Measurements from ENCODE around the gene ANKRD11.

The ANKRD11 gene

DNA sequence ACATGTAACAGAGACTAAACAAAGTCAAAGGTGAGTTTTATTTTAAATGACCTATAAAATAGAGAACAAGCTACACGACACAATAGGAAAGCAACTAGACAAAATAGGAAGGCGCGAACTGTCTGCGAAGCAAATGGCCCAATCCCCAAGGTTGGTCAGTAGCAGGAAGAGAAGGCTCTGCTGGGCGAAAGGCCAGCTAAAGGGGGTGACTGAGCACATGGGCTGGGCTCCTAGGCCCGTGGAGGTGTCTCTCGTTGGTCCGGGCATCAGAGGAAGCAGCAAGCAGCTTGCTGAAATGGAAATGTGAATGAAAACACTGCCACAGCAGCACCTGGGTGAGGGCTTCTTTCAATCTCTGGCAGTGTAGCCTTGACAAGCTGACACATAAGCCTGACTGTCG lies 143.5 kb downstream of the ANKRD11 start:
- Histone ChIP-seq H3K9me3 (ENCODE audit: insufficient read depth, low read depth, low read length) (no peaks in the 10 kb centered on the region), H3K4me3 (ENCODE audit: low read length, poor library complexity, severe bottlenecking) (no peak overlapping the region), H3F3A (ENCODE audit: low read depth) (no peaks in the 10 kb centered on the region), H2AFZ (ENCODE audit: low read length) (no peak overlapping the region), H3K4me1 (ENCODE audit: insufficient read depth, low read length, poor library complexity, severe bottlenecking) (peaks cover 6% of the 10 kb centered on the region), H3K27me3 (ENCODE audit: insufficient read depth, low read length, poor library complexity, severe bottlenecking) (no peaks in the 10 kb centered on the region), H3K9me2 (replicated peaks; ENCODE audit: low read depth, low read length) (no peaks in the 10 kb centered on the region), H3K4me2 (ENCODE audit: low read depth, low read length, poor library complexity, severe bottlenecking) (no peak overlapping the region), H3K36me3 (ENCODE audit: insufficient read depth, low read length) (no peaks in the 10 kb centered on the region; the same call in 1 of the 2 replicates), H3K79me2 (ENCODE audit: insufficient read depth, low read length) (peaks cover 99% of the 10 kb centered on the region), H3K9ac (ENCODE audit: low read depth, low read length, poor library complexity, severe bottlenecking) (no peak overlapping the region), H4K20me1 (ENCODE audit: insufficient read depth, low read length, poor library complexity, severe bottlenecking) (peaks cover 65% of the 10 kb centered on the region)
- TF ChIP-seq, protein P1, sequence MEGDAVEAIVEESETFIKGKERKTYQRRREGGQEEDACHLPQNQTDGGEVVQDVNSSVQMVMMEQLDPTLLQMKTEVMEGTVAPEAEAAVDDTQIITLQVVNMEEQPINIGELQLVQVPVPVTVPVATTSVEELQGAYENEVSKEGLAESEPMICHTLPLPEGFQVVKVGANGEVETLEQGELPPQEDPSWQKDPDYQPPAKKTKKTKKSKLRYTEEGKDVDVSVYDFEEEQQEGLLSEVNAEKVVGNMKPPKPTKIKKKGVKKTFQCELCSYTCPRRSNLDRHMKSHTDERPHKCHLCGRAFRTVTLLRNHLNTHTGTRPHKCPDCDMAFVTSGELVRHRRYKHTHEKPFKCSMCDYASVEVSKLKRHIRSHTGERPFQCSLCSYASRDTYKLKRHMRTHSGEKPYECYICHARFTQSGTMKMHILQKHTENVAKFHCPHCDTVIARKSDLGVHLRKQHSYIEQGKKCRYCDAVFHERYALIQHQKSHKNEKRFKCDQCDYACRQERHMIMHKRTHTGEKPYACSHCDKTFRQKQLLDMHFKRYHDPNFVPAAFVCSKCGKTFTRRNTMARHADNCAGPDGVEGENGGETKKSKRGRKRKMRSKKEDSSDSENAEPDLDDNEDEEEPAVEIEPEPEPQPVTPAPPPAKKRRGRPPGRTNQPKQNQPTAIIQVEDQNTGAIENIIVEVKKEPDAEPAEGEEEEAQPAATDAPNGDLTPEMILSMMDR (conservative IDR thresholded peaks at IDR 0.05; ENCODE audit: low read length) = no peak
- TF ChIP-seq EZH2phosphoT487 (IDR thresholded peaks at IDR 0.05; ENCODE audit: borderline replicate concordance) = no peak

DNA sequence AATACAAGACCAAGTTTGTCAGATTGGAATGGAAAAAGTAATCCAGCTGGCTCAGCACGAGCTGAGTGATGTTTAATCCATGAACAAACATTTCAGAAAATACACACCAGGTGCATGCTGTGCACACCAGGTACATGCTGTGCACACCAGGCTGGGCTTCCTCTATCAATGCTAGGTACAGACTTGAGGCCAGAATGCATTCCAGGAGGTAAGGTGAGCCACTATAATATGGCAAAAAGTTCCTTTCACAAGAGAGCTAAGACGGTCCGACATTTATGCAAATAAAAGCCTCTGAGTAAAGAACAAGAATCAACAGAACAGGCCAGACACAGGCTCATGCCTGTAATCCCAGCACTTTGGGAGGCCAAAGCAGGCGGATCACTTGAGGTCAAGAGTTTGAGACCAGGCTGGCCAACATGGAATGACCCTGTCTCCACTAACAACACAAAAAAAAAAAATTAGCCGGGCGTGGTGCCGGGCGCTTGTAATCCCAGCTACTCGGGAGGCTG lies 144.7 kb downstream of the ANKRD11 start:
- Histone ChIP-seq H3K4me3 (ENCODE audit: low read length, poor library complexity, severe bottlenecking) (no peak overlapping the region), H4K20me1 (ENCODE audit: insufficient read depth, low read length, poor library complexity, severe bottlenecking) (peaks cover 74% of the 10 kb centered on the region), H3K36me3 (ENCODE audit: insufficient read depth, low read length) (no peaks in the 10 kb centered on the region; the same call in 1 of the 2 replicates), H3K4me2 (ENCODE audit: low read depth, low read length, poor library complexity, severe bottlenecking) (no peak overlapping the region), H3K27me3 (ENCODE audit: insufficient read depth, low read length, poor library complexity, severe bottlenecking) (no peaks in the 10 kb centered on the region), H3K9me3 (ENCODE audit: insufficient read depth, low read depth, low read length) (no peaks in the 10 kb centered on the region), H3K9me2 (replicated peaks; ENCODE audit: low read depth, low read length) (no peaks in the 10 kb centered on the region), H2AFZ (ENCODE audit: low read length) (no peak overlapping the region), H3K79me2 (ENCODE audit: insufficient read depth, low read length) (peaks cover 99% of the 10 kb centered on the region), H3F3A (ENCODE audit: low read depth) (no peaks in the 10 kb centered on the region), H3K4me1 (ENCODE audit: insufficient read depth, low read length, poor library complexity, severe bottlenecking) (peaks cover 6% of the 10 kb centered on the region), H3K9ac (ENCODE audit: low read depth, low read length, poor library complexity, severe bottlenecking) (no peak overlapping the region)
- TF ChIP-seq EZH2phosphoT487 (IDR thresholded peaks at IDR 0.05; ENCODE audit: borderline replicate concordance) = no peak
- TF ChIP-seq, protein P1 (conservative IDR thresholded peaks at IDR 0.05; ENCODE audit: low read length) = no peak

DNA sequence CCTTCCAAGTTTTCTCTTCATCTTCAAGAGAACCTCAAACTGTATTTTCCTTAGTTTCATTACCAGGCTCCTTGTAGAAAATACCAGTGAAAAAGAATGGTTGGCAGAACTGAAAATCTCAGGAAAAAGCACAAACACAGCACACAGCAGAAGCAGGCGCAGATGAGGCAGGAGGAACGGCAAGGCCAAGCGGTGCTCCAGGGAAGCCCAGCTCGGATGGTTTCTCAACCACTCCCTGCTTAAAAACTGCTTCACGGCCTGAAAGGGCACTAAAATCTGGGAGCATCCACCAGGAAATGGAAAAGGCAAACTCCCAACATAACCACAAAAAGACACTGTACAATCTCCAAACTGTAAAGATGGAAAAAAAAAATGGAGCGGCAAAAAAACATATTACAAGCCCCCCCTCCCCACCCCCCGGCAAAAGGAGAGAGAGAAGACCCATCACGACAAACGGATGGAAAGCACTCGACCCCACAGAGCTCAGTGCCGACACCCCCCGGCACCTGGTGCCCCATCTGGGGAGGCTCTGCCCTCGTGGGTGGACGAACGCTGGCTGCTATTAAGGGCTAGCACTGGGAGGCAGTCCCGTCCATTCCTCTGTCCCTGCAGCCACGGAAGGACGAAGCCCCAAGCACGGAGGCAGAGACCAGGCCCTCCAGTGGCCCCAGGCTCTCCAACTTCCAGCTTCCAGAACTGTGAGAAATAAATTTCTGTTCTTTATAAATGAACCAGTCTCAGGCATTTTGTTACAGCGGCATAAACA lies 145.3 kb downstream of the ANKRD11 start:
- Histone ChIP-seq H3K4me3 (ENCODE audit: low read length, poor library complexity, severe bottlenecking) (no peak overlapping the region), H3K9me3 (ENCODE audit: insufficient read depth, low read depth, low read length) (no peaks in the 10 kb centered on the region), H3F3A (ENCODE audit: low read depth) (no peaks in the 10 kb centered on the region), H3K27me3 (ENCODE audit: insufficient read depth, low read length, poor library complexity, severe bottlenecking) (no peaks in the 10 kb centered on the region), H3K36me3 (ENCODE audit: insufficient read depth, low read length) (no peaks in the 10 kb centered on the region), H3K9me2 (replicated peaks; ENCODE audit: low read depth, low read length) (no peaks in the 10 kb centered on the region), H3K9ac (ENCODE audit: low read depth, low read length, poor library complexity, severe bottlenecking) (no peak overlapping the region), H2AFZ (ENCODE audit: low read length) (no peak overlapping the region), H3K4me2 (ENCODE audit: low read depth, low read length, poor library complexity, severe bottlenecking) (no peak overlapping the region), H3K4me1 (ENCODE audit: insufficient read depth, low read length, poor library complexity, severe bottlenecking) (peaks cover 3% of the 10 kb centered on the region), H3K79me2 (ENCODE audit: insufficient read depth, low read length) (peaks cover 98% of the 10 kb centered on the region), H4K20me1 (ENCODE audit: insufficient read depth, low read length, poor library complexity, severe bottlenecking) (peaks cover 71% of the 10 kb centered on the region)
- TF ChIP-seq, protein P1 (conservative IDR thresholded peaks at IDR 0.05; ENCODE audit: low read length) = no peak
- TF ChIP-seq EZH2phosphoT487 (IDR thresholded peaks at IDR 0.05; ENCODE audit: borderline replicate concordance) = no peak

Measured in Loucy (cell line).